NB4 (cell line): ENCODE data around the gene PARL.

Source experiments
- DNase-seq: peaks from one replicate; pipeline ENCODE4 v3.0.0; 2010; ENCODE audit warnings: low read depth
- H3K4me3 ChIP-seq: one replicate; pipeline ENCODE4 v1.5.1; 2011; ENCODE audit warnings: mild to moderate bottlenecking, low read depth, low read length, moderate library complexity
- CTCF ChIP-seq: IDR thresholded peaks from one replicate; pipeline ENCODE4 v1.5.1; 2012; ENCODE audit warnings: low read depth, low read length
- MAX ChIP-seq: IDR thresholded peaks from 2 replicates; pipeline ENCODE4 v1.6.1; 2011; ENCODE audit warnings: low read depth, low read length
- MYC ChIP-seq: IDR thresholded peaks from 2 replicates; pipeline ENCODE4 v1.6.1; 2011; ENCODE audit warnings: low read depth, low read length
- POLR2A ChIP-seq: IDR thresholded peaks from 2 replicates; pipeline ENCODE4 v1.6.1; 2011; ENCODE audit warnings: mild to moderate bottlenecking; ENCODE audit not compliant: insufficient read length; ENCODE audit errors: extremely low read depth

Gene PARL

DNA sequence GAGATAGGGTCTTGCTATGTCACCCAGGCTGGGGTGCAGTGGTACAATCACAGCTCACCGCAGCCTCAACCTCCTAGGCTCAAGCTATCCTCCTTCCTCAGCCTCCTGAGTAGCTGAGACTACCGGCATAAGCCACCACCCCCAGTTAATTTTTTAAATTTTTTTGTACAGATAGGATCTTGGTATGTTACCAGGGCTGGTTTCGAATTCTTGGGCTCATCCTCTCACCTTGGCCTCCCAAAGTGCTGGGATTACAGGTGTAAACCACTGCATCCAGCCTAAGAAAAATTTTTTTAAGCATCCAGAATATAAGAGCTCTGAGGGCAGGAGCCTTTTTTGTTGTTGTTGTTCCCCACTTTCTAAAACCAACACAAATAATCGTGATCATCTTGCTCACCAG lies 44.9 kb downstream of the PARL start:
- no peak for TF ChIP-seq MAX
- H3K4me3 ChIP-seq = no peak overlapping the region
- DNase-seq = no peak

DNA sequence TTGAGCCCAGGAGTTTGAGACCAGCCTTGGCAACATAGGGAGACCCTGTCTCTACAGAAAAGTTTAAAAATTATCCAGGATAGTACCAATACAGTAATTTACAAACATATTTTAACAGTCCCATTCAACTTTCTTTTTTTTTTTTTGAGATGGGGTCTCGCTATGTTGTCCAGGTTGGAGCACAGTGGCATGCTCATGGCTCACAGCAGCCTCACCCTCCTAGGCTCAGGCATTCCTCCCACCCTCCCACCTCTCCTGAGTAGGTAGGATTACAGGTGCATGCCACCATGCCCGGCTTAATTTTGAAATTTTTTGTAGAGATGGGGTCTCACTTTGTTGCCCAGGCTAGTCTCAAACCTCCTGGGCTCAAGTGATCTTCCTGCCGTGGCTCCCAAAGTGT lies 46.8 kb downstream of the PARL start:
- TF ChIP-seq CTCF = no peak
- no peak for TF ChIP-seq MYC
- TF ChIP-seq POLR2A = no peak
- TF ChIP-seq MAX = no peak
- DNase-seq = no peak
- no peak overlapping the region for H3K4me3 ChIP-seq

GRCh38 chr3:183837390-183837789 lies 47.3 kb downstream of the PARL start:
- H3K4me3 ChIP-seq = no peak overlapping the region
- TF ChIP-seq MAX (no peak), MYC (no peak), CTCF (no peak), POLR2A (no peak)
- DNase-seq = no peak

GRCh38 chr3:183833516-183833915 lies 51.2 kb downstream of the PARL start:
- no peak overlapping the region for H3K4me3 ChIP-seq
- no peak for DNase-seq
- TF ChIP-seq MAX = no peak

GRCh38 chr3:183830187-183830586 lies 54.5 kb downstream of the PARL start:
- H3K4me3 ChIP-seq = no peak overlapping the region
- no peak for TF ChIP-seq CTCF
- no peak for TF ChIP-seq MAX
- TF ChIP-seq POLR2A = no peak
- no peak for TF ChIP-seq MYC
- DNase-seq = no peak

DNA sequence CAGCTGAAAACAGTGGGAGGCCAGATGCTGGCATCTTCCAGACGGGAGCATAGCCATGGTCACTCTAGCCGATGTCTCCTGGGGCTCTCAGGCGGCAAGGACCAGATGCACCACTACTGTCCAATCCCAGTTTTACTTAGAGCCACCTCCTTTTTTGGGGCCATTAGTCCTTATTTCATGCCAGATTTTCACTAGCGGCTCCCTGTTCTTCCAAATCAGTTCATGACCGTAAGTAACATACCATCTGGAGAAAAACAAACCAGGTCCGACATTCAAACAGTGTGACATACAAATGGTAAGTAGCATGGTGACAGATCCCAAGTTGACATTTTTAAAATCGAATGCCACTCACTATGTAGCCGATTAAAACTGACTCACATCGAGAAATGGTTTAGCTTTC lies 55.2 kb downstream of the PARL start:
- no peak for DNase-seq

More for the DNA sequence above, 55.2 kb downstream of the PARL start:
- H3K4me3 ChIP-seq = no peak overlapping the region
- no peak for TF ChIP-seq CTCF
- TF ChIP-seq MAX = no peak
- TF ChIP-seq POLR2A = no peak
- no peak for TF ChIP-seq MYC
